CD4-positive, alpha-beta T cell treated with Interleukin-15 for 1 hour (primary cell): Measurements from ENCODE around the gene SNUPN.
"Not testable (repeated sequence)": the region's sequence is repeated elsewhere in the genome, so short reads cannot be mapped to it uniquely, and the experiment has no call there.

Experiments used
- DNase-seq: peaks from one replicate; pipeline ENCODE4 v3.0.0-alpha.2; 2020

Gene SNUPN

GRCh38 chr15:75578173-75578947, 47.2 kb downstream of the SNUPN start:
- peak; percentile 19 for DNase-seq

GRCh38 chr15:75577401-75578172, 47.9 kb downstream of the SNUPN start:
- DNase-seq, result no peak

- DNase-seq, result no peak
Observed at GRCh38 chr15:75573648-75574384, 51.7 kb downstream of the SNUPN start.

- DNase-seq, result no peak
Observed at GRCh38 chr15:75570126-75570845, 55.2 kb downstream of the SNUPN start.

GRCh38 chr15:75565062-75565970, 60.2 kb downstream of the SNUPN start:
- no peak for DNase-seq

DNA sequence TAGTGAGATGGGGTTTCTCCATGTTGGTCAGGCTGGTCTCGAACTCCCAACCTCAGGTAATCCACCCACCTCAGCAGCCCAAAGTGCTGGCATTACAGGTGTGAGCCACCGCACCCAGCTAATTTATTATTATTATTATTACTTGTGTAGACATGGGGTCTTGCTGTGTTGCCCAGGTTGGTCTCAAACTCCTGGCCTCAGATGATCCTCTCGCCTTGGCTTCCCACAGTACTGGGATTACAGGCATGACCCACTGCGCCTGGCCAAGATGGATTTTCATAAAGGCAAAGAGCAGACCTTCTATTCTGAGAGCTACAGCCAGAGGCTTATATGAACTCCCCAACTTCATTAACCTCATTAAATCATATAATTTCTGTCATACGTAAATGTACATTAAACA, 63.6 kb downstream of the SNUPN start:
- no peak for DNase-seq

DNA sequence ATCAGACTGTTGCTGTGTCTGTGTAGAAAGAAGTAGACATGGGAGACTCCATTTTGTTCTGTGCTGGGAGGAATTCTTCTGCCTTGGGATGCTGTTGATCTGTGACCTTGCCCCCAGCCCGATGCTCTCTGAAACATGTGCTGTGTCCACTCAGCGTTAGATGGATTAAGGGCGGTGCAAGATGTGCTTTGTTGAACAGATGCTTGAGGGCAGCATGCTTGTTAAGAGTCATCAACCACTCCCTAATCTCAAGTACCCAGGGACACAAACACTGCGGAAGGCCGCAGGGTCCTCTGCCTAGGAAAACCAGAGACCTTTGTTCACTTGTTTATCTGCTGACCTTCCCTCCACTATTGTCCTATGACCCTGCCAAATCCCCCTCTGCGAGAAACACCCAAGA, 66.2 kb downstream of the SNUPN start:
- DNase-seq, result not testable (repeated sequence)

DNA sequence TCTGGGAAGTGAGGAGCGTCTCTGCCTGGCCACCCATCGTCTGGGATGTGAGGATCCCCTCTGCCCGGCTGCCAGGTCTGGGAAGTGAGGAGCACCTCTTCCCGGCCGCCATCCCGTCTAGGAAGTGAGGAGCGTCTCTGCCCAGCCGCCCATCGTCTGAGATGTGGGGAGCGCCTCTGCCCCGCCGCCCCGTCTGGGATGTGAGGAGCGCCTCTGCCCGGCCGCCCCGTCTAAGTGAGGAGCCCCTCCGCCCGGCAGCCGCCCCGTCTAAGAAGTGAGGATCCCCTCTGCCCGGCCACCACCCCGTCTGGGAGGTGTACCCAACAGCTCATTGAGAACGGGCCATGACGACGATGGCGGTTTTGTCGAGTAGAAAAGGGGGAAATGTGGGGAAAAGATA, 66.6 kb downstream of the SNUPN start:
- not testable (repeated sequence) for DNase-seq

DNA sequence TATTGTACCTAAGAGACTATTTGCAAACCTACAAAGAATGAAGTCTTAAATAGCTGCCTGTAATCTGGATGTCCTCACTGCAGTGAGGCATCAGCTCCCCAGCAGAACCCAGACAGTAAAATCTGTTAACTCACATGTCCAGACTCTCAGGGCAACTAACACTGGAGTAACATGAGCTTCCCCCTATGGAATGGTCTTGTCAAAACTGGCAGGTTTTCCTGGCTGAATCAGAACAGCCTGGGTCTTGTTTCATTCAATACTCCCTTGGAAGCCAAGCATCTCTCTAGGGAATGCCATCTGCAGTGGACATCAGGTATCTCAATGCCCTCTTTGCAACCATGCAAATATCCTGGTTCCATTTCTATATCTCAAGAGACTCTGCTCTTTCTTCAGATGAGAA, 70.8 kb downstream of the SNUPN start:
- DNase-seq, result no peak

- DNase-seq, result no peak
Observed at GRCh38 chr15:75553659-75554058, 71.9 kb downstream of the SNUPN start.

- no peak for DNase-seq
Observed at GRCh38 chr15:75551091-75551490, 74.4 kb downstream of the SNUPN start.
